Measurements from ENCODE around the gene GADD45A.

DNA sequence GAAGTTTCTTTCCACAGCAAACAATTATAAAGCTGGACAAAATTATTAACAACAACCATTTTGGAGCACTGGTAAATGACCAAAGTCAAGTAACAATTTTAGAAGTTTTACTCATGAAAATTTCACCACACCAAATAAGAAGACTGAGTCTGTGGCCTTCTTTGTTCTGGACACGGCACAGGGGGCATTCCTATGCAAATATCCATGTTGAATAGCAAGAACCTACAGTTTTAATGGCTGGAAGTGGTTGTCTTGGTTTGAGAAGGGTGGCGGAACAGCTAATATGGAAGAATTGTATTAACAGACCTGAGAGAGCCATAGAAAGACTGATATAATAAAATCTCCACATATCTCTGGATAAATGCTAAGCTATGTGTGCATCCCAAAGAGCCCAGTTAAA is 29.4 kb upstream of the GADD45A start:
- TF ChIP-seq CTCF (IDR thresholded peaks at IDR 0.05 in 8 of 11, conservative IDR thresholded peaks at IDR 0.05 in 3 of 11) (no peak), POLR2A (IDR thresholded peaks at IDR 0.05) (no peak), POLR2AphosphoS5 (IDR thresholded peaks at IDR 0.05) (no peak)

Measured in spleen (tissue), 7 donors.